ENCODE measurements around the gene SERPINA9.
"Not testable (repeated sequence)": the region's sequence is repeated elsewhere in the genome, so short reads cannot be mapped to it uniquely, and the experiment has no call there.

SERPINA9 gene

GRCh38 chr14:94476023-94476422 lies at the start of gene SERPINA9:
SERPINA9 (minus strand) TSS chr14:94476197; CDS start chr14:94469840, 6,357 bp downstream.
- DNase-seq (ENCODE audit: low spot score): no peak

GRCh38 chr14:94524093-94524492 lies 48.1 kb upstream of the SERPINA9 start:
- no peak for DNase-seq (ENCODE audit: low spot score)

GRCh38 chr14:94523265-94523664 lies 47.3 kb upstream of the SERPINA9 start:
- no peak for DNase-seq (ENCODE audit: low spot score)

- DNase-seq (ENCODE audit: low spot score): no peak
These were observed 46.2 kb upstream of the SERPINA9 start for GRCh38 chr14:94522115-94522724.

- no peak for DNase-seq (ENCODE audit: low spot score)
These were observed 45.5 kb upstream of the SERPINA9 start for GRCh38 chr14:94521375-94522114.

GRCh38 chr14:94517641-94518257 lies 41.8 kb upstream of the SERPINA9 start:
- no peak for DNase-seq (ENCODE audit: low spot score)

- DNase-seq (ENCODE audit: low spot score): no peak
These were observed 41.2 kb upstream of the SERPINA9 start for GRCh38 chr14:94517248-94517640.

- no peak for DNase-seq (ENCODE audit: low spot score)
These were observed 39.9 kb upstream of the SERPINA9 start for GRCh38 chr14:94515856-94516255.

- no peak for DNase-seq (ENCODE audit: low spot score)
These were observed 39.4 kb upstream of the SERPINA9 start for GRCh38 chr14:94515426-94515825.

GRCh38 chr14:94514351-94514750 lies 38.4 kb upstream of the SERPINA9 start:
- no peak for DNase-seq (ENCODE audit: low spot score)

GRCh38 chr14:94510481-94510880 lies 34.5 kb upstream of the SERPINA9 start:
- not testable (repeated sequence) for DNase-seq (ENCODE audit: low spot score)

GRCh38 chr14:94509356-94509755 lies 33.4 kb upstream of the SERPINA9 start, which contains the start of gene SERPINA12:
SERPINA12 (minus strand) TSS chr14:94509469; CDS start chr14:94498397, 11,072 bp downstream.
- no peak for DNase-seq (ENCODE audit: low spot score)

- DNase-seq (ENCODE audit: low spot score): no peak
These were observed 29.6 kb upstream of the SERPINA9 start for GRCh38 chr14:94505641-94506040.

- DNase-seq (ENCODE audit: low spot score): no peak
These were observed 29.2 kb upstream of the SERPINA9 start for GRCh38 chr14:94505206-94505605.

GRCh38 chr14:94501588-94502516 lies 25.9 kb upstream of the SERPINA9 start:
- DNase-seq (ENCODE audit: low spot score): no peak

- no peak for DNase-seq (ENCODE audit: low spot score)
These were observed 24.3 kb upstream of the SERPINA9 start for GRCh38 chr14:94500264-94500663.

GRCh38 chr14:94499673-94500072 lies 23.7 kb upstream of the SERPINA9 start:
- DNase-seq (ENCODE audit: low spot score): no peak

- DNase-seq (ENCODE audit: low spot score): no peak
These were observed 22.2 kb upstream of the SERPINA9 start for GRCh38 chr14:94498215-94498614.

- DNase-seq (ENCODE audit: low spot score): no peak
These were observed 18.1 kb upstream of the SERPINA9 start for GRCh38 chr14:94494085-94494484.

GRCh38 chr14:94491511-94491910 lies 15.5 kb upstream of the SERPINA9 start:
- DNase-seq (ENCODE audit: low spot score): no peak

- DNase-seq (ENCODE audit: low spot score): no peak
These were observed 13.3 kb upstream of the SERPINA9 start for GRCh38 chr14:94489336-94489735.

GRCh38 chr14:94486883-94487282 lies 10.9 kb upstream of the SERPINA9 start:
- no peak for DNase-seq (ENCODE audit: low spot score)

Measured in D341Med (cell line).